ENCODE results near the gene DMTF1. TPM values are rescaled to one million over a fixed set of nuclear protein-coding genes. Genes with fewer than 3 reads are reported as not detected.

The DMTF1 gene
- total RNA-seq, 1 donor from 2014 or later: 113 TPM

GRCh38 chr7:87206361-87206760, 54.1 kb downstream of the DMTF1 start:
- no peak for TF ChIP-seq CTCF (conservative IDR thresholded peaks at IDR 0.05)
- no peak overlapping the region for H3K27ac Mint-ChIP-seq (ENCODE audit: unreplicated experiment)
- H3K27me3 Mint-ChIP-seq (ENCODE audit: low read depth): no peaks in the 10 kb centered on the region
- no peak overlapping the region for H3K4me3 Mint-ChIP-seq
- H3K9me3 Mint-ChIP-seq: peaks cover 30% of the 10 kb centered on the region
- H3K4me1 Mint-ChIP-seq: peaks cover 15% of the 10 kb centered on the region
- DNase-seq (ENCODE audit: low read depth, low spot score): no peak
- peaks cover 66% of the 10 kb centered on the region for H3K36me3 Mint-ChIP-seq (ENCODE audit: low read depth)

GRCh38 chr7:87209295-87209924, 57.2 kb downstream of the DMTF1 start:
- no peak overlapping the region for H3K4me3 Mint-ChIP-seq
- H3K4me1 Mint-ChIP-seq: peaks cover 5% of the 10 kb centered on the region
- peaks cover 17% of the 10 kb centered on the region for H3K9me3 Mint-ChIP-seq
- DNase-seq (ENCODE audit: low read depth, low spot score): no peak
- H3K27me3 Mint-ChIP-seq (ENCODE audit: low read depth): no peaks in the 10 kb centered on the region
- H3K27ac Mint-ChIP-seq (ENCODE audit: unreplicated experiment): no peak overlapping the region
- no peak for TF ChIP-seq CTCF (conservative IDR thresholded peaks at IDR 0.05)
- peaks cover 43% of the 10 kb centered on the region for H3K36me3 Mint-ChIP-seq (ENCODE audit: low read depth)

GRCh38 chr7:87210506-87210905, 58.3 kb downstream of the DMTF1 start:
- DNase-seq (ENCODE audit: low read depth, low spot score): no peak
- peaks cover 13% of the 10 kb centered on the region for H3K9me3 Mint-ChIP-seq
- H3K27ac Mint-ChIP-seq (ENCODE audit: unreplicated experiment): no peak overlapping the region
- no peak for TF ChIP-seq CTCF (conservative IDR thresholded peaks at IDR 0.05)
- peaks cover 5% of the 10 kb centered on the region for H3K4me1 Mint-ChIP-seq
- H3K4me3 Mint-ChIP-seq: no peak overlapping the region
- H3K27me3 Mint-ChIP-seq (ENCODE audit: low read depth): no peaks in the 10 kb centered on the region
- peaks cover 34% of the 10 kb centered on the region for H3K36me3 Mint-ChIP-seq (ENCODE audit: low read depth)

- Mint-ChIP-seq H3K27ac (ENCODE audit: unreplicated experiment) (no peak overlapping the region), H3K4me3 (no peak overlapping the region), H3K36me3 (ENCODE audit: low read depth) (peaks cover 21% of the 10 kb centered on the region), H3K27me3 (ENCODE audit: low read depth) (no peaks in the 10 kb centered on the region), H3K4me1 (peaks cover 15% of the 10 kb centered on the region), H3K9me3 (peaks cover 5% of the 10 kb centered on the region)
- no peak for DNase-seq (ENCODE audit: low read depth, low spot score)
- TF ChIP-seq CTCF (conservative IDR thresholded peaks at IDR 0.05): no peak
Measured at GRCh38 chr7:87212498-87212897, 60.2 kb downstream of the DMTF1 start.

- Mint-ChIP-seq H3K4me1 (peaks cover 21% of the 10 kb centered on the region), H3K27me3 (ENCODE audit: low read depth) (no peaks in the 10 kb centered on the region), H3K4me3 (peak overlapping the region; percentile 4), H3K36me3 (ENCODE audit: low read depth) (peaks cover 14% of the 10 kb centered on the region), H3K27ac (ENCODE audit: unreplicated experiment) (no peak overlapping the region), H3K9me3 (no peaks in the 10 kb centered on the region)
- DNase-seq (ENCODE audit: low read depth, low spot score): no peak
- no peak for TF ChIP-seq CTCF (conservative IDR thresholded peaks at IDR 0.05)
Measured at GRCh38 chr7:87213252-87213651, 61.0 kb downstream of the DMTF1 start.

All from neural crest cell (in vitro differentiated cells).